Kidney (tissue), 14 donors: ENCODE data around the gene MRPL58. TPM values are rescaled to one million over a fixed set of nuclear protein-coding genes. Genes with fewer than 3 reads are reported as not detected.

Experiments
- DNase-seq, 5 donors: peaks; one replicate each; pipeline ENCODE4 v3.0.0-alpha.2; 2013 to 2020
- FAIRE-seq: peaks from 2 replicates; lab custom pipeline; 2012; peaks lifted over from hg19 to GRCh38; lab: Jason Lieb, UNC
- H3K27ac ChIP-seq, 2 donors: one replicate each; pipeline ENCODE4 v1.7.0; 2013; ENCODE audit warnings: low read depth in 2 of 2, low read length in 2 of 2, inconsistent platforms in 1 of 2
- H3K27me3 ChIP-seq: one replicate; pipeline ENCODE4 v1.7.1; 2013; ENCODE audit warnings: low read length, inconsistent platforms; ENCODE audit not compliant: control insufficient read depth, insufficient read depth
- H3K36me3 ChIP-seq, 3 donors: one replicate each; pipeline versions ENCODE4 v1.7.0 to v1.7.1; 2013; ENCODE audit warnings: low read length in 3 of 3, control low read depth in 1 of 3, inconsistent platforms in 1 of 3; ENCODE audit not compliant: insufficient read depth in 3 of 3, control insufficient read depth in 2 of 3
- H3K4me1 ChIP-seq, 3 donors: one replicate each; pipeline versions ENCODE4 v1.7.0 to v1.7.1; 2013; ENCODE audit warnings: low read length in 3 of 3, inconsistent platforms in 1 of 3, low read depth in 1 of 3; ENCODE audit not compliant: control insufficient read depth in 2 of 3, insufficient read depth in 2 of 3
- H3K4me3 ChIP-seq, 3 donors: one replicate each; pipeline versions ENCODE4 v1.7.0 to v1.8.1; 2013; ENCODE audit warnings: low read length in 3 of 3, control low read depth in 1 of 3, inconsistent platforms in 1 of 3
- H3K9ac ChIP-seq, 3 donors: one replicate each; pipeline versions ENCODE4 v1.7.0 to v1.7.1; 2013; ENCODE audit warnings: low read length in 3 of 3, control low read depth in 1 of 3, inconsistent platforms in 1 of 3
- H3K9me3 ChIP-seq, 3 donors: one replicate each; pipeline versions ENCODE4 v1.7.0 to v1.7.1; 2013; ENCODE audit warnings: low read length in 3 of 3, control low read depth in 1 of 3, inconsistent platforms in 1 of 3; ENCODE audit not compliant: control insufficient read depth in 2 of 3, insufficient read depth in 1 of 3
- intact Hi-C: fragments of 100-400 bp; cut with DNase I; formaldehyde crosslinking; loops from one replicate; pipeline ENCODE4 v1.11.1; 2022
- polyA plus RNA-seq: library from polyadenylated mRNA; stranded (reverse); fragments of 350-450 nt; fragmentation: Illumina TruSeq; extraction: RNeasy Lipid Tissue Mini Kit (QIAGEN cat#74804); gene quantifications from one replicate; pipeline ENCODE4 v1.2.3, GENCODE V29; 2014; ENCODE audit warnings: low read depth, low replicate concordance; ENCODE audit not compliant: insufficient read depth
- total RNA-seq: library from RNA; stranded (reverse); fragmentation: NEBNext Ultra II Directional; extraction: Animal tissue kit (Norgen Biotek cat#: 25700); gene quantifications from one replicate; pipeline ENCODE4 v1.2.1, GENCODE V29; 2021
- TF ChIP-seq, protein P1 (sequence below): IDR thresholded peaks from 3 replicates; pipeline ENCODE4 v1.5.1; 2012; ENCODE audit warnings: mild to moderate bottlenecking, moderate library complexity, borderline replicate concordance; ENCODE audit not compliant: insufficient read depth; ENCODE audit errors: extremely low read depth
- donor health status: control.
- donor health status: control.
- donor health status: control.
- donor health status: control.
- donor health status: control.
- donor health status: DM: yes; HTN: yes; CAD: no.
- donor health status: Normal renal cell carcinoma (clear cell type).

The MRPL58 gene
- total and polyA plus RNA-seq, 2 donors from 2014 or later = 23.1 to 84.5 TPM

DNA sequence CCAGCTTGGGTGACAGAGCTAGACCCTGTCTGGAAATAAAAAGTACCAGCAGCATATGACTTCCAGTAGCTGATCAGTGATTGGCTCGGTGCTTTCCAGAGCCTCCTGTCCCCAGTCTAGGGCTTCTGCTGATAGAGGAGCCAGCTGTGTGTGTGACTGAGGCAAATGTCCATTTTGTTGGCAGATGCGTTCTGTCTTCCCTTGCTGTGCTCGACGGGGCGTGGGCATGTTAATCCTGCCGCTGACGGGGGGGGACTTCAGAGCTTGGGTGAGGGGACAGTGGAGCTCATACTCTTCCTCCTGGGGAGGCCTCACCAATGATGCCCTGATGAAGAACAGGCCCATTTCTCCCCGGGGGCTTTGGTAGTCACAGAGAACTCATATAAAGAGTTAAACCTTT lies 49.1 kb downstream of the MRPL58 start:
- TF ChIP-seq, protein P1, sequence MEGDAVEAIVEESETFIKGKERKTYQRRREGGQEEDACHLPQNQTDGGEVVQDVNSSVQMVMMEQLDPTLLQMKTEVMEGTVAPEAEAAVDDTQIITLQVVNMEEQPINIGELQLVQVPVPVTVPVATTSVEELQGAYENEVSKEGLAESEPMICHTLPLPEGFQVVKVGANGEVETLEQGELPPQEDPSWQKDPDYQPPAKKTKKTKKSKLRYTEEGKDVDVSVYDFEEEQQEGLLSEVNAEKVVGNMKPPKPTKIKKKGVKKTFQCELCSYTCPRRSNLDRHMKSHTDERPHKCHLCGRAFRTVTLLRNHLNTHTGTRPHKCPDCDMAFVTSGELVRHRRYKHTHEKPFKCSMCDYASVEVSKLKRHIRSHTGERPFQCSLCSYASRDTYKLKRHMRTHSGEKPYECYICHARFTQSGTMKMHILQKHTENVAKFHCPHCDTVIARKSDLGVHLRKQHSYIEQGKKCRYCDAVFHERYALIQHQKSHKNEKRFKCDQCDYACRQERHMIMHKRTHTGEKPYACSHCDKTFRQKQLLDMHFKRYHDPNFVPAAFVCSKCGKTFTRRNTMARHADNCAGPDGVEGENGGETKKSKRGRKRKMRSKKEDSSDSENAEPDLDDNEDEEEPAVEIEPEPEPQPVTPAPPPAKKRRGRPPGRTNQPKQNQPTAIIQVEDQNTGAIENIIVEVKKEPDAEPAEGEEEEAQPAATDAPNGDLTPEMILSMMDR = no peak
- Histone ChIP-seq H3K27me3 (no peaks in the 10 kb centered on the region), H3K4me1 (peaks cover 0 to 2% (median 0%) of the 10 kb centered on the region in 3 donors), H3K4me3 (no peak overlapping the region), H3K9me3 (no peaks in the 10 kb centered on the region), H3K36me3 (peaks cover 6 to 44% (median 18%) of the 10 kb centered on the region in 3 donors), H3K27ac (no peak overlapping the region), H3K9ac (no peak overlapping the region)
- intact Hi-C loops = no loop called here
- FAIRE-seq (no peak), DNase-seq (no peak)

DNA sequence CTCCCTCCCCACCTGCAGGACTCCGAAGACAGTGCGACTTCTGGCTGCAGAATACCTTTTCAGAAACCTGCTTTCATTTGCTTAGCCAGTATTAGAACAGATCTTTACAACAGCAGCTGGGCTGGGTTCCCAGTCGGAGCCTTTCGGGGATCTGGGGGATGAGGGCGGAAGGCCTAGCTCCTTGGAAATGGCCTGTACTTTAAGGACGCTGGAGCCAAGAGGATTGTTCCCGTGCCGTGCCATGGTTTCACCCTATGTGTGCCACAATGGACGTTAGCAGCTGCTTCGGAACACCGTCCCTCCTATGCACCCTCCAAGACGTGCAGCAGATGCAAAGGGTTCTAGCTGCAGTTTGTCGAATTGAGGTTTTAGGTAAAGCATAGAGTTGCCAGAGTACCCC lies 50.7 kb downstream of the MRPL58 start:
- intact Hi-C loops = no loop called here
- FAIRE-seq (no peak), DNase-seq (no peak)
- Histone ChIP-seq H3K36me3 (peaks cover 6 to 44% (median 18%) of the 10 kb centered on the region in 3 donors), H3K27ac (no peak overlapping the region), H3K9ac (no peak overlapping the region), H3K9me3 (no peaks in the 10 kb centered on the region), H3K27me3 (no peaks in the 10 kb centered on the region), H3K4me3 (no peak overlapping the region), H3K4me1 (peaks cover 0 to 2% (median 0%) of the 10 kb centered on the region in 3 donors)
- TF ChIP-seq, protein P1 = no peak

- TF ChIP-seq, protein P1 = no peak
- peaks cover 6 to 44% (median 18%) of the 10 kb centered on the region in 3 donors for H3K36me3 ChIP-seq
- no peaks in the 10 kb centered on the region for H3K27me3 ChIP-seq
- FAIRE-seq (no peak), DNase-seq (no peak)
- H3K4me1 ChIP-seq = peaks cover 0 to 2% (median 0%) of the 10 kb centered on the region in 3 donors
- no peak overlapping the region for H3K4me3 ChIP-seq
- H3K9ac ChIP-seq = no peak overlapping the region
- no peak overlapping the region for H3K27ac ChIP-seq
- no peaks in the 10 kb centered on the region for H3K9me3 ChIP-seq
- intact Hi-C loops = no loop called here
Observed at GRCh38 chr17:75063626-75064025, 51.2 kb downstream of the MRPL58 start.

DNA sequence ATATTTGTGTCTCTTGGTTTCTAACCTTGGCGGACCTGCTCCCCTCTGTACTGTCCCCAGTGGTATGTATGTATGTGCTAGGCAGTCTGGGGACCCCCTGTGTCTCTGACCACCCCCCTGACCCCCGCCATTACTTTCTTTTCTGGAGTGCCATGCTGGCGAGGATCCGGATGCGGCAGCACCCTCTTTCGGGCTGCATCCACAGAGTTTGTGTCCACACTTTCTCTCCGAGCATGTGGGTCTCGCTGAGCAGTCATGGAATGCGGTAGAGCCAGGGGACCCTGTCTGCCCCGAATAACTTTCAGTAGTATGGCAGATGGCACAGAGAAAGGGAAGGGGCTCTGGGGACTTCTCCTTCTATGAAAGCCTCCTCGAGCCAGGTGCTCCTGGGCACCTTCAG lies 51.6 kb downstream of the MRPL58 start:
- TF ChIP-seq, protein P1 = no peak
- H3K9ac ChIP-seq = no peak overlapping the region
- peaks cover 6 to 44% (median 18%) of the 10 kb centered on the region in 3 donors for H3K36me3 ChIP-seq
- H3K9me3 ChIP-seq = no peaks in the 10 kb centered on the region
- H3K4me3 ChIP-seq = no peak overlapping the region
- H3K27me3 ChIP-seq = no peaks in the 10 kb centered on the region
- no peak for FAIRE-seq
- DNase-seq = no peak
- intact Hi-C loops = no loop called here
- H3K4me1 ChIP-seq = peaks cover 0 to 2% (median 0%) of the 10 kb centered on the region in 3 donors
- H3K27ac ChIP-seq = no peak overlapping the region
